ENCODE measurements around the gene MAML3.

The MAML3 gene

DNA sequence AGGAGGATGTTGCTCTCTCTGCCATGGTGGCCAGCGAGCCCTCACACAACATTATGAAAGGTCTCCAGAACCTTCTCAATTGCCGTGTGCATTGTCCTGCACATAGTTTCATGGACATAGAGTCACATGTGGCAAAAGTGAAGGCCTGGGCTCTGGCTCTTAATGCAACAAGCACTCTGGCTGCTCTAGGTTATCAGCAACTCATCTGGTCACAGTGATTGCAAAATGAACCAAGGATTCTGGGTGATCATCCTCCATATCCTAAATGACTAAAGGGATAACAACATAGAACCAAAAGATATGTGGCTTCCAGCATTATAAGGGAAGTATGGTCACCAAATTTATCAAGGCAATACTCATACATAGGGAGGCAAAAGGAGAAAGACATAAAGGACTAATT, 313.2 kb downstream of the MAML3 start:
- Histone ChIP-seq H3K27me3 (ENCODE audit: control insufficient read depth, low read length) (no peaks in the 10 kb centered on the region), H3K27ac (ENCODE audit: low read depth, low read length) (no peak overlapping the region), H3K9me2 (replicated peaks; ENCODE audit: control insufficient read depth, low read length) (no peaks in the 10 kb centered on the region), H3K4me1 (ENCODE audit: control insufficient read depth, low read length) (peaks cover 19% of the 10 kb centered on the region), H3K9me3 (ENCODE audit: control insufficient read depth, insufficient read depth, low read length) (no peaks in the 10 kb centered on the region), H3K4me3 (ENCODE audit: low read length) (no peak overlapping the region), H3K79me2 (ENCODE audit: control insufficient read depth, low read length) (no peaks in the 10 kb centered on the region), H3F3A (ENCODE audit: control insufficient read depth, insufficient read depth) (no peaks in the 10 kb centered on the region), H3K4me2 (ENCODE audit: low read length) (no peak overlapping the region), H4K20me1 (ENCODE audit: control insufficient read depth, insufficient read depth, low read depth, low read length) (no peaks in the 10 kb centered on the region), H3K36me3 (ENCODE audit: control insufficient read depth, low read length) (no peaks in the 10 kb centered on the region)
- TF ChIP-seq, protein P1, sequence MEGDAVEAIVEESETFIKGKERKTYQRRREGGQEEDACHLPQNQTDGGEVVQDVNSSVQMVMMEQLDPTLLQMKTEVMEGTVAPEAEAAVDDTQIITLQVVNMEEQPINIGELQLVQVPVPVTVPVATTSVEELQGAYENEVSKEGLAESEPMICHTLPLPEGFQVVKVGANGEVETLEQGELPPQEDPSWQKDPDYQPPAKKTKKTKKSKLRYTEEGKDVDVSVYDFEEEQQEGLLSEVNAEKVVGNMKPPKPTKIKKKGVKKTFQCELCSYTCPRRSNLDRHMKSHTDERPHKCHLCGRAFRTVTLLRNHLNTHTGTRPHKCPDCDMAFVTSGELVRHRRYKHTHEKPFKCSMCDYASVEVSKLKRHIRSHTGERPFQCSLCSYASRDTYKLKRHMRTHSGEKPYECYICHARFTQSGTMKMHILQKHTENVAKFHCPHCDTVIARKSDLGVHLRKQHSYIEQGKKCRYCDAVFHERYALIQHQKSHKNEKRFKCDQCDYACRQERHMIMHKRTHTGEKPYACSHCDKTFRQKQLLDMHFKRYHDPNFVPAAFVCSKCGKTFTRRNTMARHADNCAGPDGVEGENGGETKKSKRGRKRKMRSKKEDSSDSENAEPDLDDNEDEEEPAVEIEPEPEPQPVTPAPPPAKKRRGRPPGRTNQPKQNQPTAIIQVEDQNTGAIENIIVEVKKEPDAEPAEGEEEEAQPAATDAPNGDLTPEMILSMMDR (IDR thresholded peaks at IDR 0.05; ENCODE audit: low read depth, low read length, poor library complexity, severe bottlenecking): no peak
- TF ChIP-seq EZH2phosphoT487 (IDR thresholded peaks at IDR 0.05; ENCODE audit: borderline replicate concordance, low read length): no peak

DNA sequence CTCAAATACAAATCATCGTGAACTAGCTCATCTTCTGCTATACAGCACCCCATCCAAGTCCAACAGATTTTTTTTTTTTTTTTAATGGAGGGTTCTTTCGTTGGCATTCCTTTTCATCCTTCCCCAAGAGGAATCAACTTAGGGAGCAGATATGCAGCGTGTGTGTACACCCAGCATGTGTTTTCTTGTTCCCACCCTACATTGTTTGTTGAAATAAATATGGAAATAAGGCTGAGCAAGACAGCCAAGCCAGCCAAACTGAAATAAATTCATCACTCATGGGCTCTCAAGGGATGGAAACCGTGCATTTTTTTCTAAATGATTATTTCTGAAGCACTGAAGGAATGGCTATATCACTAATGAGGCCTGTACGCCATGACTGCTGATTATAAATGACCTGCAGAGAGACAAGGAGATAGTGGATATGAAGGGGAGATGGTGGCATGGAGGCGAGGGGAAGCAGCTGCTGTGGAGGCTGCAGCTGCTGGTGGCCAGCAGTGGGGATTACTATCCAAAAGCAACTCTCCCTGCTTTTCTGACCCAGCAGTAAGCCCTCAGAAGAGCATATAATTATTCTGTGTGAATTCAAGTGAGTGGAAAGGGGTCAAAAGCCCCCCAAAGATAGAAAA, 314.5 kb downstream of the MAML3 start:
- Histone ChIP-seq H3K27ac (ENCODE audit: low read depth, low read length) (no peak overlapping the region), H3K79me2 (ENCODE audit: control insufficient read depth, low read length) (no peaks in the 10 kb centered on the region), H3K4me2 (ENCODE audit: low read length) (no peak overlapping the region), H3K4me1 (ENCODE audit: control insufficient read depth, low read length) (peaks cover 9% of the 10 kb centered on the region), H3K36me3 (ENCODE audit: control insufficient read depth, low read length) (no peaks in the 10 kb centered on the region), H3K4me3 (ENCODE audit: low read length) (no peak overlapping the region), H4K20me1 (ENCODE audit: control insufficient read depth, insufficient read depth, low read depth, low read length) (no peaks in the 10 kb centered on the region), H3F3A (ENCODE audit: control insufficient read depth, insufficient read depth) (no peaks in the 10 kb centered on the region), H3K9me3 (ENCODE audit: control insufficient read depth, insufficient read depth, low read length) (no peaks in the 10 kb centered on the region), H3K9me2 (replicated peaks; ENCODE audit: control insufficient read depth, low read length) (no peaks in the 10 kb centered on the region), H3K27me3 (ENCODE audit: control insufficient read depth, low read length) (no peaks in the 10 kb centered on the region)
- TF ChIP-seq, protein P1 (IDR thresholded peaks at IDR 0.05; ENCODE audit: low read depth, low read length, poor library complexity, severe bottlenecking): no peak
- TF ChIP-seq EZH2phosphoT487 (IDR thresholded peaks at IDR 0.05; ENCODE audit: borderline replicate concordance, low read length): no peak

DNA sequence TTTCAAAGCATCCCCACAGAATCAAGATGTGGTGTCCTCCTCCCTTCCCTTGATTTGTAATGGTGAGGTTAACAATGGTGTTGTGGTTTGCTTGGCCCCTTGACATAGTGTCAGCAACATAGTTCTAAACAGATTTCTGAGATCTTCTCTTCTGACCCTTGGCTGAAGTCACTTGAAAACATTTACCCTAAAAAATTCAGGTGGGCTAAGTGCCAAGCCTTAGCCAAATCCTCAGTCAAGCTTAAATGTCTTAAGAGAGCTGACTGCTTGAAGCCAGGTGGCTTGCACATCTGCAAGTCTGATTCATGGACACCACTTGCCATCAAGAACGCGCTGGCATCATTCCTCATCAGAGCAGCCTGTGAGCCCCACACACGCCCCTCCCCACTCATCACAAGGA, 315.2 kb downstream of the MAML3 start:
- no peaks in the 10 kb centered on the region for H3K36me3 ChIP-seq (ENCODE audit: control insufficient read depth, low read length)
- H3K4me1 ChIP-seq (ENCODE audit: control insufficient read depth, low read length): peaks cover 9% of the 10 kb centered on the region
- H3K79me2 ChIP-seq (ENCODE audit: control insufficient read depth, low read length): no peaks in the 10 kb centered on the region
- H3K9me2 ChIP-seq (replicated peaks; ENCODE audit: control insufficient read depth, low read length): no peaks in the 10 kb centered on the region
- H3K27ac ChIP-seq (ENCODE audit: low read depth, low read length): no peak overlapping the region
- TF ChIP-seq, protein P1 (IDR thresholded peaks at IDR 0.05; ENCODE audit: low read depth, low read length, poor library complexity, severe bottlenecking): no peak
- no peak for TF ChIP-seq EZH2phosphoT487 (IDR thresholded peaks at IDR 0.05; ENCODE audit: borderline replicate concordance, low read length)
- no peaks in the 10 kb centered on the region for H3K27me3 ChIP-seq (ENCODE audit: control insufficient read depth, low read length)
- H3K9me3 ChIP-seq (ENCODE audit: control insufficient read depth, insufficient read depth, low read length): no peaks in the 10 kb centered on the region
- no peak overlapping the region for H3K4me3 ChIP-seq (ENCODE audit: low read length)
- no peak overlapping the region for H3K4me2 ChIP-seq (ENCODE audit: low read length)
- H3F3A ChIP-seq (ENCODE audit: control insufficient read depth, insufficient read depth): no peaks in the 10 kb centered on the region
- no peaks in the 10 kb centered on the region for H4K20me1 ChIP-seq (ENCODE audit: control insufficient read depth, insufficient read depth, low read depth, low read length)

All from DOHH2 (cell line).